Ishikawa (cell line): ENCODE results near the gene KCNAB2.

Experiments
- EP300 ChIP-seq: IDR thresholded peaks from 2 replicates; pipeline ENCODE4 v1.6.1; 2012; ENCODE audit warnings: borderline replicate concordance
- RAD21 ChIP-seq: IDR thresholded peaks from 2 replicates; pipeline ENCODE4 v1.6.1; 2012; ENCODE audit warnings: low read depth
- TEAD4 ChIP-seq: IDR thresholded peaks from 2 replicates; pipeline ENCODE4 v1.6.1; 2012

DNA sequence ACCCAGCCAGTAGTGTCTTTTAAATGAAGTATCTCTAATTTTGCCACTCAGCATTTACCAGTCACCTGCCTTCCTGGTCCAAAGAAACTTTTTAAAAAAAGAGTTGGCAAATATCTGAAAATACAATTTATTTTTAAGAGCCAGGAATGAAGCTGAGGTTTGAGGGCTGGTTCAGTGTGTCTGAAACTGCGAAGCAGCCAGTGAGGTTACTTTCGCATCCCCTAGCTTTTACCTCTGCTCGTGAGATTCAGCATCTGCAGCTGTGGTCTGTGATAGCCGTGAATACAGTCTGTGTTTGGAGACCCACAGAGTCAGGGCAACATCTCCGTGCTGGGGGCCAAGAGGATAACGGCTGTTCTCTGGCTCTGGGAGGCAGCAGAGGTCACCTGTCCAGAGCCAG lies 21.3 kb upstream of the KCNAB2 start:
- no peak for TF ChIP-seq RAD21
- TF ChIP-seq EP300: no peak
- no peak for TF ChIP-seq TEAD4
